ENCODE data around the gene ATG4A. TPM values are rescaled to one million over a fixed set of nuclear protein-coding genes. Genes with fewer than 3 reads are reported as not detected.

Gene ATG4A, protein sequence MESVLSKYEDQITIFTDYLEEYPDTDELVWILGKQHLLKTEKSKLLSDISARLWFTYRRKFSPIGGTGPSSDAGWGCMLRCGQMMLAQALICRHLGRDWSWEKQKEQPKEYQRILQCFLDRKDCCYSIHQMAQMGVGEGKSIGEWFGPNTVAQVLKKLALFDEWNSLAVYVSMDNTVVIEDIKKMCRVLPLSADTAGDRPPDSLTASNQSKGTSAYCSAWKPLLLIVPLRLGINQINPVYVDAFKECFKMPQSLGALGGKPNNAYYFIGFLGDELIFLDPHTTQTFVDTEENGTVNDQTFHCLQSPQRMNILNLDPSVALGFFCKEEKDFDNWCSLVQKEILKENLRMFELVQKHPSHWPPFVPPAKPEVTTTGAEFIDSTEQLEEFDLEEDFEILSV
- total RNA-seq: 3.9 and 11.8 TPM in 2 replicates

DNA sequence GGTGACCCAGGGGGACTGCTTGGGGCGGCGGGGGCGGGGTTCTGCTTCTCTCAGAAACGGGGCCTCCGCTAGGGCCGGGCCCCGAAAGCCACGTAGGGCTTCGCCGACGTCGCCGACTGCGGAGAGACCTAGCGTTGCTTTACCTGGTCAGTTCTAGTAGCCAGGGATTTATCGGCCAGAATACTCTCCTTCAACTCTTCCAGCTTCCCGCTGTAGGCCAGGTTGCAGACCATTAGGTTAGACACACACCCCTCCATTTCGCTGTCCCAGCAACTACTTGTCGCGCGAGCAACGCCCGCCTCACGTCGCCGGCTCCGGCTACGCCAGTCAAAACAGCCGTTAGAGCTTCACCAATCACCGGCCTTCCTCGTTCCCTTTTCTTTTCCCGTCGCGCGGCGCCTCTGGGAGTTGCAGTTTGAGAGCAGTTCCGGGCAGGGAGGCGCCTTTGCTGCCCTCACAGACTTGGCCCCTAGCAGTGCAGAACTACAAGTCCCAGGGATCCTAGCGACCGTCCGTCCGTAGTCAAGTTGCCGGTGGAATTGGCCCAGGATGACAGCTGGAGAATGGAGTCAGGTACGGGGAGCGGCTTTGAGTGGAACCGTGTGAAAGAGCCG lies at the start of gene ATG4A, which contains the start of gene PSMD10:
ATG4A (plus strand) TSS at position 515 of the 614 bp plus-strand sequence; CDS start at position 564, 49 bp downstream.
PSMD10 (minus strand) TSS at position 279 of the 614 bp plus-strand sequence; CDS start at position 257, 22 bp downstream.

DNA sequence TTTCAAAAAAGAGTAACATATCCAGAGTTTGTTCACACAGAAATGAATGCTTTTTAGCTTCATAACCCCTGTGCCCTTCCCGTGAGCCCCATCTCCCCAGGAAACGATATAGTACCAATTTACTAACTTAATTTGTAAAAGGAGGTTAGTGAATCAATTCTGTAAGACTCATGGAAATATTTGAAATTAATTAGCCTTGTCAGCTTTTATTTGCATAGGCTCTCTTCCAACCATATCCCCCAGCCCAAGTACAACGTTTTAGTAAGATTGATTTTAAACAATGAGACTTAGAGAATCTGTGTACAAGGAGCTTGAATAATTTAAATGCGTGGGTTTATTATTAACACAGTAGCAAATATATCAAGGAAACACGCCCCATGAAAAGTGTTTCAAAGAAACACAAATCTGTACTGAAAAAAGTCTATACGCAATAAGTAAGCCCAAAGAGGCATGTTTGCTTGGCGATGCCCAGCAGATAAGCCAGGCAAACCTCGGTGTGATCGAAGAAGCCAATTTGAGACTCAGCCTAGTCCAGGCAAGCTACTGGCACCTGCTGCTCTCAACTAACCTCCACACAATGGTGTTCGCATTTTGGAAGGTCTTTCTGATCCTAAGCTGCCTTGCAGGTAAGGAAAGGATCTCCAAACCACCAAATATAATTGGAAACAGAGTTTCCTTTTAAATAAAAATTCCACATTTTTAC lies 46.9 kb upstream of the ATG4A start, which contains the start of gene VSIG1:
VSIG1 (plus strand) TSS at position 512 of the 703 bp plus-strand sequence; CDS start at position 578, 66 bp downstream.

Other genes starting within 250 kb of the ATG4A start
- not detected in 2 replicates for gene TEX13B, start 109.4 kb upstream of the ATG4A start, total RNA-seq
- under 0.01 and 0.11 TPM in 2 replicates for gene VSIG1, start 46.7 kb upstream of the ATG4A start, total RNA-seq
- gene PSMD10, start 236 bp upstream of the ATG4A start, total RNA-seq: 52.6 and 61.1 TPM in 2 replicates